IMR-90 (cell line): Measurements from ENCODE around the gene LMTK2. TPM values are rescaled to one million over a fixed set of nuclear protein-coding genes. Genes with fewer than 3 reads are reported as not detected.

Experiments
- ATAC-seq: fragments of 200-7000 bp; cut with Tn5 transposase; 2 replicates; pipeline ENCODE4 v1.9.1; 2020; ENCODE audit warnings: low read depth, mild to moderate bottlenecking, moderate library complexity
- BruUV-seq: library from RNA; stranded (reverse); fragments of 400-500 nt; replicated peaks from 2 replicates; lab custom pipeline; 2021; lab: Mats Ljungman, UMichigan
- CTCF ChIA-PET: fragments of 300-600 bp; formaldehyde crosslinking; extraction: SDS; loops from one replicate; lab custom pipeline; 2021; ENCODE audit warnings: antibody characterized with exemption; lab: Yijun Ruan, JAX
- POLR2A ChIA-PET: fragments of 300-600 bp; sonication (Branson Sonifier 250); formaldehyde crosslinking; loops from one replicate; lab custom pipeline; 2022; ENCODE audit warnings: antibody characterized with exemption; ENCODE audit not compliant: unreplicated experiment; lab: Charles Lee
- DNase-seq: peaks from one replicate; pipeline ENCODE4 v3.0.0; 2013
- H2AFZ ChIP-seq: replicated peaks from 2 replicates; pipeline ENCODE3; 2013; ENCODE audit warnings: low read length, mild to moderate bottlenecking; ENCODE audit not compliant: poor library complexity
- H2AK5ac ChIP-seq: 2 replicates; pipeline ENCODE4 v1.6.1; 2013; ENCODE audit warnings: low read depth, low read length, inconsistent platforms
- H2AK9ac ChIP-seq: replicated peaks from 2 replicates; pipeline ENCODE3; 2013; ENCODE audit warnings: mild to moderate bottlenecking, low read depth, low read length, moderate library complexity; ENCODE audit not compliant: poor library complexity
- H2BK120ac ChIP-seq: 2 replicates; pipeline ENCODE4 v1.6.1; 2013; ENCODE audit warnings: low read depth, low read length, inconsistent platforms
- H2BK15ac ChIP-seq: 3 replicates; pipeline ENCODE4 v1.6.1; 2013; ENCODE audit warnings: low read depth, low read length, inconsistent platforms
- H2BK20ac ChIP-seq: 2 replicates; pipeline ENCODE4 v1.6.1; 2013; ENCODE audit warnings: low read depth, mild to moderate bottlenecking, inconsistent platforms, low read length, moderate library complexity
- H2BK5ac ChIP-seq: 2 replicates; pipeline ENCODE4 v1.6.1; 2013; ENCODE audit warnings: mild to moderate bottlenecking, low read depth, low read length, inconsistent platforms; ENCODE audit not compliant: poor library complexity, severe bottlenecking
- H3K14ac ChIP-seq: replicated peaks from 2 replicates; pipeline ENCODE4 v1.6.1; 2013; ENCODE audit warnings: low read depth, low read length, inconsistent platforms
- H3K18ac ChIP-seq: 2 replicates; pipeline ENCODE4 v1.6.1; 2013; ENCODE audit warnings: low read depth, low read length, control low read depth
- H3K23ac ChIP-seq: 2 replicates; pipeline ENCODE4 v1.6.1; 2013; ENCODE audit warnings: low read depth, low read length, inconsistent platforms
- H3K27ac ChIP-seq: 2 replicates; pipeline ENCODE4 v1.5.1; 2013; ENCODE audit warnings: mild to moderate bottlenecking, control low read depth, low read length; ENCODE audit not compliant: insufficient read depth
- H3K27me3 ChIP-seq: 2 replicates; pipeline ENCODE4 v1.6.1; 2013; ENCODE audit warnings: low read length; ENCODE audit not compliant: control insufficient read depth, insufficient read depth
- H3K36me3 ChIP-seq: 2 replicates; pipeline ENCODE4 v1.6.1; 2013; ENCODE audit warnings: low read length, mixed read lengths; ENCODE audit not compliant: control insufficient read depth, insufficient read depth
- H3K4ac ChIP-seq: 2 replicates; pipeline ENCODE4 v1.6.1; 2013; ENCODE audit warnings: low read depth, low read length, inconsistent platforms
- H3K4me1 ChIP-seq: 2 replicates; pipeline ENCODE4 v1.6.1; 2013; ENCODE audit warnings: low read length, mixed read lengths; ENCODE audit not compliant: control insufficient read depth, insufficient read depth
- H3K4me2 ChIP-seq: 2 replicates; pipeline ENCODE4 v1.6.1; 2013; ENCODE audit warnings: low read depth, mild to moderate bottlenecking, control low read depth, low read length, moderate library complexity
- H3K4me3 ChIP-seq: 2 replicates; pipeline ENCODE4 v1.5.1; 2013; ENCODE audit warnings: low read depth, mild to moderate bottlenecking, control low read depth, low read length, moderate library complexity; ENCODE audit not compliant: insufficient read depth
- H3K56ac ChIP-seq: 2 replicates; pipeline ENCODE4 v1.6.1; 2013; ENCODE audit warnings: low read length, inconsistent platforms; ENCODE audit not compliant: insufficient read depth; ENCODE audit errors: extremely low read depth
- H3K79me1 ChIP-seq, 2 experiments: 2 replicates each; pipeline ENCODE4 v1.6.1; 2013; ENCODE audit warnings: low read length in 2 of 2, inconsistent platforms in 1 of 2, low read depth in 1 of 2
- H3K9ac ChIP-seq: 2 replicates; pipeline ENCODE4 v1.6.1; 2013; ENCODE audit warnings: low read depth, low read length, control low read depth
- H3K9me1 ChIP-seq: 2 replicates; pipeline ENCODE4 v1.6.1; 2013; ENCODE audit warnings: low read length, inconsistent platforms; ENCODE audit not compliant: insufficient read depth
- H3K9me3 ChIP-seq: 2 replicates; pipeline ENCODE4 v1.6.1; 2013; ENCODE audit warnings: low read length; ENCODE audit not compliant: control insufficient read depth, insufficient read depth
- H4K20me1 ChIP-seq: 2 replicates; pipeline ENCODE4 v1.6.1; 2013; ENCODE audit warnings: low read length, inconsistent platforms; ENCODE audit not compliant: insufficient read depth
- H4K5ac ChIP-seq: 2 replicates; pipeline ENCODE4 v1.6.1; 2013; ENCODE audit warnings: mild to moderate bottlenecking, low read depth, low read length, control low read depth
- H4K8ac ChIP-seq, 2 experiments: 2 replicates each; pipeline ENCODE4 v1.6.1; 2013; ENCODE audit warnings: low read depth in 2 of 2, low read length in 2 of 2, control low read depth in 1 of 2, inconsistent platforms in 1 of 2
- H4K91ac ChIP-seq: 2 replicates; pipeline ENCODE4 v1.6.1; 2013; ENCODE audit warnings: low read depth, low read length, inconsistent platforms; ENCODE audit not compliant: insufficient read depth
- BHLHE40 ChIP-seq: fragments of 150-350 bp; IDR thresholded peaks from 2 replicates; pipeline ENCODE4 v1.6.1; 2016; ENCODE audit warnings: mild to moderate bottlenecking, low read depth, low read length
- CEBPB ChIP-seq: IDR thresholded peaks from 2 replicates; pipeline ENCODE4 v1.6.1; 2012; ENCODE audit warnings: low read depth, low read length, improper control_type of control experiment
- CHD1 ChIP-seq: IDR thresholded peaks from 2 replicates; pipeline ENCODE4 v1.6.1; 2012; ENCODE audit warnings: low read depth, low read length, improper control_type of control experiment
- CTCF ChIP-seq: conservative IDR thresholded peaks from 2 replicates; pipeline ENCODE4 v1.5.1; 2012; ENCODE audit warnings: mild to moderate bottlenecking, low read depth, low read length, improper control_type of control experiment
- MAZ ChIP-seq: IDR thresholded peaks from 2 replicates; pipeline ENCODE4 v1.6.1; 2012; ENCODE audit warnings: low read depth, mild to moderate bottlenecking, low read length, improper control_type of control experiment, moderate library complexity, borderline replicate concordance
- NFE2L2 ChIP-seq: fragments of 150-350 bp; IDR thresholded peaks from 2 replicates; pipeline ENCODE4 v1.6.1; 2016; ENCODE audit warnings: low read depth, mild to moderate bottlenecking, low read length
- POLR2A ChIP-seq: IDR thresholded peaks from 2 replicates; pipeline ENCODE4 v1.6.1; 2012; ENCODE audit warnings: mild to moderate bottlenecking, low read depth, low read length
- RAD21 ChIP-seq: IDR thresholded peaks from 2 replicates; pipeline ENCODE4 v1.6.1; 2012; ENCODE audit warnings: low read length, improper control_type of control experiment
- RCOR1 ChIP-seq: IDR thresholded peaks from 2 replicates; pipeline ENCODE4 v1.6.1; 2012; ENCODE audit warnings: mild to moderate bottlenecking, low read length, improper control_type of control experiment; ENCODE audit not compliant: insufficient replicate concordance
- WGBS, 2 experiments: methylation state at CpG; one replicate each; pipeline versions ENCODE4 v1.1.5 to v1.1.7; 2013; ENCODE audit warnings: missing lambda C conversion rate in 2 of 2; ENCODE audit not compliant: insufficient read length in 1 of 2; ENCODE audit errors: extremely low coverage in 2 of 2; 5-methylcytosine and 5-hydroxymethylcytosine counted together
- dilution Hi-C: fragments of 300-500 bp; cut with HindIII; formaldehyde crosslinking; loops from one replicate; pipeline ENCODE4 v1.14.3; 2018; ENCODE audit warnings: low sequenced_read_pairs; ENCODE audit not compliant: unreplicated experiment
- in situ Hi-C: fragments of 300-500 bp; cut with MboI; formaldehyde crosslinking; loops from 3 replicates; pipeline ENCODE4 v1.14.3; 2019; ENCODE audit warnings: low sequenced_read_pairs, inconsistent platforms, mixed read lengths
- intact Hi-C: fragments of 100-400 bp; cut with micrococcal nuclease; formaldehyde crosslinking; loops from 2 replicates; pipeline ENCODE4 v1.10.0; 2022
- polyA plus RNA-seq, 3 experiments: library from polyadenylated mRNA; depleted of rRNA; stranded (reverse); fragments of >200 nt; gene quantifications; 2 replicates each; pipeline ENCODE4 v1.2.3, GENCODE V29; 2012; ENCODE audit warnings: low replicate concordance in 1 of 3
- total RNA-seq: library from RNA; depleted of rRNA; stranded (reverse); fragments of >200 nt; gene quantifications from 2 replicates; pipeline ENCODE4 v1.2.3, GENCODE V29; 2012

Gene LMTK2
- total and polyA plus RNA-seq, 2 of the 4 experiments (the other 2 are of a cell fraction), result 4.4 to 5.0 TPM

- in situ Hi-C loops, result no loop called here
- Histone ChIP-seq H2BK120ac (no peak overlapping the region), H4K91ac (no peak overlapping the region), H2AK9ac (no peak overlapping the region), H3K4me1 (peaks cover 8% of the 10 kb centered on the region), H2BK20ac (no peak overlapping the region), H3K23ac (no peak overlapping the region), H3K9me1 (no peaks in the 10 kb centered on the region; the same call in 1 of the 2 replicates), H3K4ac (no peak overlapping the region), H3K18ac (no peak overlapping the region), H3K9me3 (no peaks in the 10 kb centered on the region), H3K4me2 (no peak overlapping the region), H4K5ac (no peak overlapping the region), H3K4me3 (no peak overlapping the region), H3K36me3 (peaks cover 7% of the 10 kb centered on the region), H3K9ac (no peak overlapping the region), H2BK5ac (no peak overlapping the region), H2AFZ (no peak overlapping the region), H4K20me1 (no peaks in the 10 kb centered on the region; the same call in 1 of the 2 replicates), H3K27ac (no peak overlapping the region), H2AK5ac (no peak overlapping the region), H2BK15ac (no peak overlapping the region), H4K8ac (no peak overlapping the region), H3K56ac (no peak overlapping the region), H3K27me3 (no peaks in the 10 kb centered on the region), H3K79me1 (peaks cover 37 to 55% of the 10 kb centered on the region in 2 experiments), H3K14ac (no peak overlapping the region)
- ChIA-PET CTCF (interaction anchor here (0.6 to 1.0 kb wide), 2 partner anchors 13 to 618 kb away, joined by 6 read pairs; no protein-coding TSS in a partner anchor), POLR2A (no interaction called here)
- ATAC-seq, result no peak
- WGBS, 2 experiments, result no CpG with 5 or more reads among the region's 4 CpGs
- intact Hi-C loops, result no loop called here
- dilution Hi-C loops, result no loop called here
- peak; percentile 51; the same call in 1 of the 2 replicates for TF ChIP-seq NFE2L2
- no peak for TF ChIP-seq RCOR1
- no peak for TF ChIP-seq CHD1
- no peak for TF ChIP-seq CEBPB
- TF ChIP-seq RAD21, result no peak
- TF ChIP-seq BHLHE40, result no peak
- TF ChIP-seq POLR2A, result no peak
- no peak for TF ChIP-seq CTCF
- no peak for TF ChIP-seq MAZ
- peak; percentile 64 for DNase-seq
- BruUV-seq, result no TSS peak
Measured at GRCh38 chr7:98254516-98254915, 147.9 kb downstream of the LMTK2 start.
